NCI-H1092 (cell line): ENCODE results near the gene SAMD14.
A peak's percentile ranks its signal among the peaks of the same experiment; 100 is the strongest.

ENCODE experiments used
- DNase-seq: peaks from one replicate; lab custom pipeline; 2025; lab: John Stamatoyannopoulos, UW

Gene SAMD14

GRCh38 chr17:50165066-50165465 lies 35.1 kb upstream of the SAMD14 start:
- DNase-seq = no peak

GRCh38 chr17:50164697-50164988 lies 34.7 kb upstream of the SAMD14 start:
- no peak for DNase-seq

GRCh38 chr17:50163843-50164696 lies 34.1 kb upstream of the SAMD14 start:
- no peak for DNase-seq

GRCh38 chr17:50162466-50163254 lies 32.7 kb upstream of the SAMD14 start:
- DNase-seq = no peak

- DNase-seq = no peak
Observed at GRCh38 chr17:50161911-50162288, 31.9 kb upstream of the SAMD14 start.

- DNase-seq = peak; percentile 83
Observed at GRCh38 chr17:50161023-50161910, 31.3 kb upstream of the SAMD14 start.

- no peak for DNase-seq
Observed at GRCh38 chr17:50157891-50158290, 27.9 kb upstream of the SAMD14 start.

GRCh38 chr17:50155115-50155819 lies 25.3 kb upstream of the SAMD14 start:
- DNase-seq = no peak

GRCh38 chr17:50154604-50155003 lies 24.6 kb upstream of the SAMD14 start:
- DNase-seq = no peak

- no peak for DNase-seq
Observed at GRCh38 chr17:50153650-50154575, 24.0 kb upstream of the SAMD14 start.

- no peak for DNase-seq
Observed at GRCh38 chr17:50152736-50153135, 22.8 kb upstream of the SAMD14 start.

- DNase-seq = peak; percentile 63
Observed at GRCh38 chr17:50151937-50152547, 22.1 kb upstream of the SAMD14 start.

GRCh38 chr17:50151041-50151936 lies 21.3 kb upstream of the SAMD14 start:
- DNase-seq = peak; percentile 78

- no peak for DNase-seq
Observed at GRCh38 chr17:50150354-50151040, 20.5 kb upstream of the SAMD14 start, which contains the start of gene PPP1R9B. PPP1R9B (minus strand) TSS chr17:50150677; CDS start chr17:50150513, 164 bp downstream.

GRCh38 chr17:50149417-50150353 lies 19.7 kb upstream of the SAMD14 start:
- no peak for DNase-seq

- DNase-seq = no peak
Observed at GRCh38 chr17:50149091-50149416, 19.1 kb upstream of the SAMD14 start.
